IMR-90 (cell line): ENCODE measurements around the gene KBTBD7. TPM values are rescaled to one million over a fixed set of nuclear protein-coding genes. Genes with fewer than 3 reads are reported as not detected.

Source experiments
- ATAC-seq: fragments of 200-7000 bp; cut with Tn5 transposase; 2 replicates; pipeline ENCODE4 v1.9.1; 2020; ENCODE audit warnings: low read depth, mild to moderate bottlenecking, moderate library complexity
- BruUV-seq: library from RNA; stranded (reverse); fragments of 400-500 nt; replicated peaks from 2 replicates; lab custom pipeline; 2021; lab: Mats Ljungman, UMichigan
- CTCF ChIA-PET: fragments of 300-600 bp; formaldehyde crosslinking; extraction: SDS; loops from one replicate; lab custom pipeline; 2021; ENCODE audit warnings: antibody characterized with exemption; lab: Yijun Ruan, JAX
- POLR2A ChIA-PET: fragments of 300-600 bp; sonication (Branson Sonifier 250); formaldehyde crosslinking; loops from one replicate; lab custom pipeline; 2022; ENCODE audit warnings: antibody characterized with exemption; ENCODE audit not compliant: unreplicated experiment; lab: Charles Lee
- DNase-seq: peaks from one replicate; pipeline ENCODE4 v3.0.0; 2013
- H2AFZ ChIP-seq: replicated peaks from 2 replicates; pipeline ENCODE3; 2013; ENCODE audit warnings: low read length, mild to moderate bottlenecking; ENCODE audit not compliant: poor library complexity
- H2AK5ac ChIP-seq: 2 replicates; pipeline ENCODE4 v1.6.1; 2013; ENCODE audit warnings: low read depth, low read length, inconsistent platforms
- H2AK9ac ChIP-seq: replicated peaks from 2 replicates; pipeline ENCODE3; 2013; ENCODE audit warnings: mild to moderate bottlenecking, low read depth, low read length, moderate library complexity; ENCODE audit not compliant: poor library complexity
- H2BK120ac ChIP-seq: 2 replicates; pipeline ENCODE4 v1.6.1; 2013; ENCODE audit warnings: low read depth, low read length, inconsistent platforms
- H2BK15ac ChIP-seq: 3 replicates; pipeline ENCODE4 v1.6.1; 2013; ENCODE audit warnings: low read depth, low read length, inconsistent platforms
- H2BK20ac ChIP-seq: 2 replicates; pipeline ENCODE4 v1.6.1; 2013; ENCODE audit warnings: low read depth, mild to moderate bottlenecking, inconsistent platforms, low read length, moderate library complexity
- H2BK5ac ChIP-seq: 2 replicates; pipeline ENCODE4 v1.6.1; 2013; ENCODE audit warnings: mild to moderate bottlenecking, low read depth, low read length, inconsistent platforms; ENCODE audit not compliant: poor library complexity, severe bottlenecking
- H3K14ac ChIP-seq: replicated peaks from 2 replicates; pipeline ENCODE4 v1.6.1; 2013; ENCODE audit warnings: low read depth, low read length, inconsistent platforms
- H3K18ac ChIP-seq: 2 replicates; pipeline ENCODE4 v1.6.1; 2013; ENCODE audit warnings: low read depth, low read length, control low read depth
- H3K23ac ChIP-seq: 2 replicates; pipeline ENCODE4 v1.6.1; 2013; ENCODE audit warnings: low read depth, low read length, inconsistent platforms
- H3K27ac ChIP-seq: 2 replicates; pipeline ENCODE4 v1.5.1; 2013; ENCODE audit warnings: mild to moderate bottlenecking, control low read depth, low read length; ENCODE audit not compliant: insufficient read depth
- H3K27me3 ChIP-seq: 2 replicates; pipeline ENCODE4 v1.6.1; 2013; ENCODE audit warnings: low read length; ENCODE audit not compliant: control insufficient read depth, insufficient read depth
- H3K36me3 ChIP-seq: 2 replicates; pipeline ENCODE4 v1.6.1; 2013; ENCODE audit warnings: low read length, mixed read lengths; ENCODE audit not compliant: control insufficient read depth, insufficient read depth
- H3K4ac ChIP-seq: 2 replicates; pipeline ENCODE4 v1.6.1; 2013; ENCODE audit warnings: low read depth, low read length, inconsistent platforms
- H3K4me1 ChIP-seq: 2 replicates; pipeline ENCODE4 v1.6.1; 2013; ENCODE audit warnings: low read length, mixed read lengths; ENCODE audit not compliant: control insufficient read depth, insufficient read depth
- H3K4me2 ChIP-seq: 2 replicates; pipeline ENCODE4 v1.6.1; 2013; ENCODE audit warnings: low read depth, mild to moderate bottlenecking, control low read depth, low read length, moderate library complexity
- H3K4me3 ChIP-seq: 2 replicates; pipeline ENCODE4 v1.5.1; 2013; ENCODE audit warnings: low read depth, mild to moderate bottlenecking, control low read depth, low read length, moderate library complexity; ENCODE audit not compliant: insufficient read depth
- H3K56ac ChIP-seq: 2 replicates; pipeline ENCODE4 v1.6.1; 2013; ENCODE audit warnings: low read length, inconsistent platforms; ENCODE audit not compliant: insufficient read depth; ENCODE audit errors: extremely low read depth
- H3K79me1 ChIP-seq, 2 experiments: 2 replicates each; pipeline ENCODE4 v1.6.1; 2013; ENCODE audit warnings: low read length in 2 of 2, inconsistent platforms in 1 of 2, low read depth in 1 of 2
- H3K9ac ChIP-seq: 2 replicates; pipeline ENCODE4 v1.6.1; 2013; ENCODE audit warnings: low read depth, low read length, control low read depth
- H3K9me1 ChIP-seq: 2 replicates; pipeline ENCODE4 v1.6.1; 2013; ENCODE audit warnings: low read length, inconsistent platforms; ENCODE audit not compliant: insufficient read depth
- H3K9me3 ChIP-seq: 2 replicates; pipeline ENCODE4 v1.6.1; 2013; ENCODE audit warnings: low read length; ENCODE audit not compliant: control insufficient read depth, insufficient read depth
- H4K20me1 ChIP-seq: 2 replicates; pipeline ENCODE4 v1.6.1; 2013; ENCODE audit warnings: low read length, inconsistent platforms; ENCODE audit not compliant: insufficient read depth
- H4K5ac ChIP-seq: 2 replicates; pipeline ENCODE4 v1.6.1; 2013; ENCODE audit warnings: mild to moderate bottlenecking, low read depth, low read length, control low read depth
- H4K8ac ChIP-seq, 2 experiments: 2 replicates each; pipeline ENCODE4 v1.6.1; 2013; ENCODE audit warnings: low read depth in 2 of 2, low read length in 2 of 2, control low read depth in 1 of 2, inconsistent platforms in 1 of 2
- H4K91ac ChIP-seq: 2 replicates; pipeline ENCODE4 v1.6.1; 2013; ENCODE audit warnings: low read depth, low read length, inconsistent platforms; ENCODE audit not compliant: insufficient read depth
- FOS ChIP-seq: fragments of 150-350 bp; IDR thresholded peaks from 2 replicates; pipeline ENCODE4 v1.6.1; 2016; ENCODE audit warnings: low read depth, low read length
- MAZ ChIP-seq: IDR thresholded peaks from 2 replicates; pipeline ENCODE4 v1.6.1; 2012; ENCODE audit warnings: low read depth, mild to moderate bottlenecking, low read length, improper control_type of control experiment, moderate library complexity, borderline replicate concordance
- RCOR1 ChIP-seq: IDR thresholded peaks from 2 replicates; pipeline ENCODE4 v1.6.1; 2012; ENCODE audit warnings: mild to moderate bottlenecking, low read length, improper control_type of control experiment; ENCODE audit not compliant: insufficient replicate concordance
- WGBS, 2 experiments: methylation state at CpG; one replicate each; pipeline versions ENCODE4 v1.1.5 to v1.1.7; 2013; ENCODE audit warnings: missing lambda C conversion rate in 2 of 2; ENCODE audit not compliant: insufficient read length in 1 of 2; ENCODE audit errors: extremely low coverage in 2 of 2; 5-methylcytosine and 5-hydroxymethylcytosine counted together
- dilution Hi-C: fragments of 300-500 bp; cut with HindIII; formaldehyde crosslinking; loops from one replicate; pipeline ENCODE4 v1.14.3; 2018; ENCODE audit warnings: low sequenced_read_pairs; ENCODE audit not compliant: unreplicated experiment
- in situ Hi-C: fragments of 300-500 bp; cut with MboI; formaldehyde crosslinking; loops from 3 replicates; pipeline ENCODE4 v1.14.3; 2019; ENCODE audit warnings: low sequenced_read_pairs, inconsistent platforms, mixed read lengths
- intact Hi-C: fragments of 100-400 bp; cut with micrococcal nuclease; formaldehyde crosslinking; loops from 2 replicates; pipeline ENCODE4 v1.10.0; 2022
- polyA plus RNA-seq, 3 experiments: library from polyadenylated mRNA; depleted of rRNA; stranded (reverse); fragments of >200 nt; gene quantifications; 2 replicates each; pipeline ENCODE4 v1.2.3, GENCODE V29; 2012; ENCODE audit warnings: low replicate concordance in 1 of 3
- total RNA-seq: library from RNA; depleted of rRNA; stranded (reverse); fragments of >200 nt; gene quantifications from 2 replicates; pipeline ENCODE4 v1.2.3, GENCODE V29; 2012

The KBTBD7 gene
- total and polyA plus RNA-seq, 2 of the 4 experiments (the other 2 are of a cell fraction): 2.1 to 7.9 TPM

DNA sequence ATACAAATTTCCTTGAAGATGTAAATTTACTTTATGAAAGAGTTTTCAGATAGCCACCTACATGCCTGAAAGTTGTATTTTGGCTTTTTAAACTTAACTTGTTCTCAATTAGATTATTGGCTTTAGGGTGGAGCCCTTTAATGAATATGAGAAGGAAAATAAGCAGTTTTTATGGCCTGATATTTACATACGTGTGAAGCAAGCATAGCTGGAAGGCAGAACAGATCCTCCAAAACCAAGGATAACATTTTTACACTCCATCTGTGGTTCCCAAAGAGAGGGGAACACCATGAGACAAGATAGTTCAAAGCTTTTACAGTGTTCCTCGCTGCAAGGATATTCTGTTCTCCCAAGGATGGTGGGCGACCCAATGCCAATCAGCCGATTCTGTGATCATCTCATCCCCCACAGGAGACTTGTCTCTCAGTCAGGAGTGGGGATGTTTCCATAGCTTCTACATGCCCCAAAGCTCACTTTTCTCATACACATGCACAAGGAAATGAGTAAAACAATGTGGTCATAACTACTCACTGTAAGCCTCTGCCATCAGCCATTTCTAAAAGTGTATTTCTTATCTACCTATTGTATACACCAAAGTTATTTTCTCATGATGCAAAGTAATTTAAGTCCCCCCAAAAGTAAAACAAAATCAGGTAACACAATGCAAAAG, 37.2 kb downstream of the KBTBD7 start:
- 0 out of 2 replicates have a peak overlapping the region, but pooled peaks have one; percentile 14 for H2BK20ac ChIP-seq
- no peak overlapping the region for H2BK120ac ChIP-seq
- H3K36me3 ChIP-seq: no peaks in the 10 kb centered on the region
- no peak overlapping the region for H2BK15ac ChIP-seq
- in situ Hi-C loops (no loop called here), intact Hi-C loops (no loop called here), dilution Hi-C loops (no loop called here)
- ChIA-PET POLR2A (no interaction called here), CTCF (no interaction called here)
- no peaks in the 10 kb centered on the region for H4K20me1 ChIP-seq
- ATAC-seq (no peak), DNase-seq (no peak)
- no peak overlapping the region for H4K91ac ChIP-seq
- no peaks in the 10 kb centered on the region for H3K4me1 ChIP-seq
- H3K9me1 ChIP-seq: no peaks in the 10 kb centered on the region
- H3K9me3 ChIP-seq: peaks cover 2% of the 10 kb centered on the region; the same call in 1 of the 2 replicates
- H2BK5ac ChIP-seq: no peak overlapping the region
- no peak overlapping the region for H3K4ac ChIP-seq
- H3K14ac ChIP-seq: no peak overlapping the region
- no peak overlapping the region for H3K9ac ChIP-seq
- WGBS, 2 experiments: no CpG with 5 or more reads among the region's 4 CpGs
- H3K56ac ChIP-seq: no peak overlapping the region
- no peaks in the 10 kb centered on the region for H3K79me1 ChIP-seq
- H4K5ac ChIP-seq: no peak overlapping the region
- TF ChIP-seq FOS (no peak), RCOR1 (no peak), MAZ (no peak)
- H3K23ac ChIP-seq: no peak overlapping the region
- BruUV-seq: no TSS peak
- no peak overlapping the region for H2AK9ac ChIP-seq
- H3K4me3 ChIP-seq: no peak overlapping the region
- no peak overlapping the region for H2AK5ac ChIP-seq
- H3K27me3 ChIP-seq: no peaks in the 10 kb centered on the region
- H4K8ac ChIP-seq: peak overlapping the region in 1 of 2 experiments; percentile 27; a peak in 1 of 4 replicates
- no peak overlapping the region for H3K4me2 ChIP-seq
- no peak overlapping the region for H2AFZ ChIP-seq
- no peak overlapping the region for H3K27ac ChIP-seq
- H3K18ac ChIP-seq: no peak overlapping the region
